ENCODE data around the gene IRF4.

Gene IRF4

GRCh38 chr6:429515-430121 lies 38.1 kb downstream of the IRF4 start:
- Histone ChIP-seq H3K27ac (replicated peaks; ENCODE audit: low read length) (no peak overlapping the region), H3K9me3 (replicated peaks in 1 of 2; ENCODE audit: control insufficient read depth in 2 of 2, insufficient read depth in 1 of 2, low read depth in 1 of 2, low read length in 2 of 2) (peaks cover 0 to 7% of the 10 kb centered on the region in 2 donors), H3K4ac (ENCODE audit: low read length) (no peak overlapping the region), H3K23ac (ENCODE audit: low read depth, low read length, poor library complexity) (no peak overlapping the region), H3K14ac (ENCODE audit: low read length) (no peak overlapping the region), H4K8ac (ENCODE audit: low read depth, low read length) (no peak overlapping the region), H2BK120ac (ENCODE audit: low read depth, low read length) (no peak overlapping the region), H3K9ac (ENCODE audit: low read depth, low read length, poor library complexity) (no peak overlapping the region), H3K4me2 (ENCODE audit: insufficient read depth, low read length, poor library complexity, severe bottlenecking) (no peak overlapping the region), H4K91ac (ENCODE audit: low read depth, low read length, poor library complexity) (no peak overlapping the region), H3K4me1 (ENCODE audit: control insufficient read depth in 2 of 2, insufficient read depth in 1 of 2, low read depth in 1 of 2, low read length in 2 of 2) (no peaks in the 10 kb centered on the region), H3K36me3 (replicated peaks in 1 of 2; ENCODE audit: control insufficient read depth in 2 of 2, insufficient read depth in 2 of 2, low read length in 2 of 2) (peaks cover 0 to 2% of the 10 kb centered on the region in 2 donors), H3K79me1 (ENCODE audit: low read depth, low read length) (no peaks in the 10 kb centered on the region), H2BK5ac (ENCODE audit: low read length) (no peak overlapping the region), H3K4me3 (ENCODE audit: low read length in 2 of 2) (no peak overlapping the region), H2AFZ (ENCODE audit: low read length) (no peak overlapping the region), H2AK5ac (ENCODE audit: low read depth, low read length) (no peak overlapping the region), H3K18ac (ENCODE audit: low read length) (no peak overlapping the region), H2BK15ac (ENCODE audit: low read length) (no peak overlapping the region), H2BK12ac (ENCODE audit: low read length) (no peak overlapping the region), H3K27me3 (ENCODE audit: control insufficient read depth in 3 of 3, insufficient read depth in 3 of 3, low read depth in 1 of 3, low read length in 3 of 3) (peaks cover 0 to 5% (median 0%) of the 10 kb centered on the region in 3 experiments)
- DNase-seq (ENCODE audit: low spot score), result no peak
- WGBS, 2 donors (ENCODE audit: extremely low coverage in 2 of 2, insufficient read length in 2 of 2, insufficient replicate concordance in 1 of 2), result no CpG with 5 or more reads among the region's 4 CpGs

- Histone ChIP-seq H3K14ac (ENCODE audit: low read length) (no peak overlapping the region), H3K18ac (ENCODE audit: low read length) (no peak overlapping the region), H2AK5ac (ENCODE audit: low read depth, low read length) (no peak overlapping the region), H4K91ac (ENCODE audit: low read depth, low read length, poor library complexity) (no peak overlapping the region), H3K27ac (replicated peaks; ENCODE audit: low read length) (no peak overlapping the region), H3K4ac (ENCODE audit: low read length) (no peak overlapping the region), H2BK15ac (ENCODE audit: low read length) (no peak overlapping the region), H2AFZ (ENCODE audit: low read length) (no peak overlapping the region), H3K36me3 (replicated peaks in 1 of 2; ENCODE audit: control insufficient read depth in 2 of 2, insufficient read depth in 2 of 2, low read length in 2 of 2) (peaks cover 0 to 2% of the 10 kb centered on the region in 2 donors), H2BK5ac (ENCODE audit: low read length) (no peak overlapping the region), H3K4me3 (ENCODE audit: low read length in 2 of 2) (no peak overlapping the region), H2BK12ac (ENCODE audit: low read length) (no peak overlapping the region), H3K9me3 (replicated peaks in 1 of 2; ENCODE audit: control insufficient read depth in 2 of 2, insufficient read depth in 1 of 2, low read depth in 1 of 2, low read length in 2 of 2) (peaks cover 0 to 5% of the 10 kb centered on the region in 2 donors), H4K8ac (ENCODE audit: low read depth, low read length) (no peak overlapping the region), H2BK120ac (ENCODE audit: low read depth, low read length) (no peak overlapping the region), H3K4me2 (ENCODE audit: insufficient read depth, low read length, poor library complexity, severe bottlenecking) (no peak overlapping the region), H3K79me1 (ENCODE audit: low read depth, low read length) (no peaks in the 10 kb centered on the region), H3K23ac (ENCODE audit: low read depth, low read length, poor library complexity) (no peak overlapping the region), H3K4me1 (ENCODE audit: control insufficient read depth in 2 of 2, insufficient read depth in 1 of 2, low read depth in 1 of 2, low read length in 2 of 2) (no peaks in the 10 kb centered on the region), H3K27me3 (ENCODE audit: control insufficient read depth in 3 of 3, insufficient read depth in 3 of 3, low read depth in 1 of 3, low read length in 3 of 3) (peaks cover 0 to 5% (median 0%) of the 10 kb centered on the region in 3 experiments), H3K9ac (ENCODE audit: low read depth, low read length, poor library complexity) (no peak overlapping the region)
- no CpG with 5 or more reads among the region's 10 CpGs for WGBS, 2 donors (ENCODE audit: extremely low coverage in 2 of 2, insufficient read length in 2 of 2, insufficient replicate concordance in 1 of 2)
- DNase-seq (ENCODE audit: low spot score), result no peak
These were observed 40.0 kb downstream of the IRF4 start for GRCh38 chr6:431504-431903.

- Histone ChIP-seq H3K79me1 (ENCODE audit: low read depth, low read length) (no peaks in the 10 kb centered on the region), H3K27ac (replicated peaks; ENCODE audit: low read length) (no peak overlapping the region), H2BK5ac (ENCODE audit: low read length) (no peak overlapping the region), H4K8ac (ENCODE audit: low read depth, low read length) (no peak overlapping the region), H3K9ac (ENCODE audit: low read depth, low read length, poor library complexity) (no peak overlapping the region), H3K14ac (ENCODE audit: low read length) (no peak overlapping the region), H3K27me3 (ENCODE audit: control insufficient read depth in 3 of 3, insufficient read depth in 3 of 3, low read depth in 1 of 3, low read length in 3 of 3) (peaks cover 0 to 8% (median 0%) of the 10 kb centered on the region in 3 experiments), H3K4me3 (ENCODE audit: low read length in 2 of 2) (no peak overlapping the region), H2BK120ac (ENCODE audit: low read depth, low read length) (no peak overlapping the region), H3K4me1 (ENCODE audit: control insufficient read depth in 2 of 2, insufficient read depth in 1 of 2, low read depth in 1 of 2, low read length in 2 of 2) (no peaks in the 10 kb centered on the region), H3K36me3 (replicated peaks in 1 of 2; ENCODE audit: control insufficient read depth in 2 of 2, insufficient read depth in 2 of 2, low read length in 2 of 2) (peaks cover 0 to 2% of the 10 kb centered on the region in 2 donors), H2BK15ac (ENCODE audit: low read length) (no peak overlapping the region), H3K18ac (ENCODE audit: low read length) (no peak overlapping the region), H4K91ac (ENCODE audit: low read depth, low read length, poor library complexity) (no peak overlapping the region), H3K4ac (ENCODE audit: low read length) (no peak overlapping the region), H3K4me2 (ENCODE audit: insufficient read depth, low read length, poor library complexity, severe bottlenecking) (no peak overlapping the region), H2AFZ (ENCODE audit: low read length) (no peak overlapping the region), H3K23ac (ENCODE audit: low read depth, low read length, poor library complexity) (no peak overlapping the region), H2AK5ac (ENCODE audit: low read depth, low read length) (no peak overlapping the region), H2BK12ac (ENCODE audit: low read length) (no peak overlapping the region), H3K9me3 (replicated peaks in 1 of 2; ENCODE audit: control insufficient read depth in 2 of 2, insufficient read depth in 1 of 2, low read depth in 1 of 2, low read length in 2 of 2) (peaks cover 0 to 2% of the 10 kb centered on the region in 2 donors)
- WGBS, 2 donors (ENCODE audit: extremely low coverage in 2 of 2, insufficient read length in 2 of 2, insufficient replicate concordance in 1 of 2), result no CpG with 5 or more reads among the region's 6 CpGs
- DNase-seq (ENCODE audit: low spot score), result no peak
These were observed 40.4 kb downstream of the IRF4 start for GRCh38 chr6:431986-432385.

GRCh38 chr6:434051-434705 lies 42.6 kb downstream of the IRF4 start:
- H4K8ac ChIP-seq (ENCODE audit: low read depth, low read length), result no peak overlapping the region
- no peak overlapping the region for H3K9ac ChIP-seq (ENCODE audit: low read depth, low read length, poor library complexity)
- no peaks in the 10 kb centered on the region for H3K9me3 ChIP-seq (replicated peaks in 1 of 2; ENCODE audit: control insufficient read depth in 2 of 2, insufficient read depth in 1 of 2, low read depth in 1 of 2, low read length in 2 of 2)
- H3K18ac ChIP-seq (ENCODE audit: low read length), result no peak overlapping the region
- H2BK120ac ChIP-seq (ENCODE audit: low read depth, low read length), result no peak overlapping the region
- H3K23ac ChIP-seq (ENCODE audit: low read depth, low read length, poor library complexity), result no peak overlapping the region
- DNase-seq (ENCODE audit: low spot score), result no peak
- no peak overlapping the region for H3K14ac ChIP-seq (ENCODE audit: low read length)
- H3K27ac ChIP-seq (replicated peaks; ENCODE audit: low read length), result no peak overlapping the region
- WGBS, 2 donors (ENCODE audit: extremely low coverage in 2 of 2, insufficient read length in 2 of 2, insufficient replicate concordance in 1 of 2), result no CpG with 5 or more reads among the region's 14 CpGs
- no peaks in the 10 kb centered on the region for H3K36me3 ChIP-seq (replicated peaks in 1 of 2; ENCODE audit: control insufficient read depth in 2 of 2, insufficient read depth in 2 of 2, low read length in 2 of 2)
- H2BK5ac ChIP-seq (ENCODE audit: low read length), result no peak overlapping the region
- H2AFZ ChIP-seq (ENCODE audit: low read length), result no peak overlapping the region
- H3K4me2 ChIP-seq (ENCODE audit: insufficient read depth, low read length, poor library complexity, severe bottlenecking), result no peak overlapping the region
- no peaks in the 10 kb centered on the region for H3K4me1 ChIP-seq (ENCODE audit: control insufficient read depth in 2 of 2, insufficient read depth in 1 of 2, low read depth in 1 of 2, low read length in 2 of 2)
- H4K91ac ChIP-seq (ENCODE audit: low read depth, low read length, poor library complexity), result no peak overlapping the region
- H3K27me3 ChIP-seq (ENCODE audit: control insufficient read depth in 3 of 3, insufficient read depth in 3 of 3, low read depth in 1 of 3, low read length in 3 of 3), result peaks cover 0 to 14% (median 0%) of the 10 kb centered on the region in 3 experiments
- H2AK5ac ChIP-seq (ENCODE audit: low read depth, low read length), result no peak overlapping the region
- no peak overlapping the region for H2BK15ac ChIP-seq (ENCODE audit: low read length)
- no peaks in the 10 kb centered on the region for H3K79me1 ChIP-seq (ENCODE audit: low read depth, low read length)
- no peak overlapping the region for H3K4ac ChIP-seq (ENCODE audit: low read length)
- H2BK12ac ChIP-seq (ENCODE audit: low read length), result no peak overlapping the region
- no peak overlapping the region for H3K4me3 ChIP-seq (ENCODE audit: low read length in 2 of 2)
